ENCODE results near the gene IGSF22.

- no peak for TF ChIP-seq SRF (IDR thresholded peaks at IDR 0.05; ENCODE audit: low read depth)
- no peak for TF ChIP-seq CTCF (IDR thresholded peaks at IDR 0.05 in 2 of 3, conservative IDR thresholded peaks at IDR 0.05 in 1 of 3; ENCODE audit: borderline replicate concordance in 1 of 3, insufficient read depth in 1 of 3, low read depth in 2 of 3, low read length in 2 of 3)
- no peak for TF ChIP-seq SIN3A (IDR thresholded peaks at IDR 0.05; ENCODE audit: low read depth)
- no peak for TF ChIP-seq ZBTB33 (IDR thresholded peaks at IDR 0.05; ENCODE audit: extremely low read depth, insufficient replicate concordance, low read length)
- TF ChIP-seq POLR2A (IDR thresholded peaks at IDR 0.05; ENCODE audit: borderline replicate concordance, extremely low read depth, insufficient read depth, insufficient read length), result no peak
- TF ChIP-seq ELF1 (IDR thresholded peaks at IDR 0.05; ENCODE audit: borderline replicate concordance, low read depth), result no peak
- no peak for TF ChIP-seq MAX (IDR thresholded peaks at IDR 0.05)
- TF ChIP-seq EZH2 (IDR thresholded peaks at IDR 0.05), result no peak
- no peak for TF ChIP-seq YY1 (IDR thresholded peaks at IDR 0.05; ENCODE audit: extremely low read depth, insufficient replicate concordance, low read depth, low read length)
- no peak for TF ChIP-seq TCF7L2 (IDR thresholded peaks at IDR 0.05; ENCODE audit: borderline replicate concordance, extremely low read depth, insufficient read depth, insufficient read length)
- no peak for TF ChIP-seq CBX3 (IDR thresholded peaks at IDR 0.05; ENCODE audit: low read depth)
- TF ChIP-seq POLR2AphosphoS5 (IDR thresholded peaks at IDR 0.05; ENCODE audit: low read depth, low read length), result no peak
Observed at GRCh38 chr11:18766015-18766414, 40.0 kb upstream of the IGSF22 start.

All from HCT116 (cell line).